GM18870 (cell line): ENCODE results near the gene SEBOX.
A peak's percentile ranks its signal among the peaks of the same experiment; 100 is the strongest.
"Not testable (repeated sequence)": the region's sequence is repeated elsewhere in the genome, so short reads cannot be mapped to it uniquely, and the experiment has no call there.

ENCODE experiments used
- ATAC-seq: cut with Tn5 transposase; IDR thresholded peaks from one replicate; pipeline ENCODE4 v1.9.1; 2021; ENCODE audit warnings: moderate library complexity; ENCODE audit not compliant: unreplicated experiment

The SEBOX gene

DNA sequence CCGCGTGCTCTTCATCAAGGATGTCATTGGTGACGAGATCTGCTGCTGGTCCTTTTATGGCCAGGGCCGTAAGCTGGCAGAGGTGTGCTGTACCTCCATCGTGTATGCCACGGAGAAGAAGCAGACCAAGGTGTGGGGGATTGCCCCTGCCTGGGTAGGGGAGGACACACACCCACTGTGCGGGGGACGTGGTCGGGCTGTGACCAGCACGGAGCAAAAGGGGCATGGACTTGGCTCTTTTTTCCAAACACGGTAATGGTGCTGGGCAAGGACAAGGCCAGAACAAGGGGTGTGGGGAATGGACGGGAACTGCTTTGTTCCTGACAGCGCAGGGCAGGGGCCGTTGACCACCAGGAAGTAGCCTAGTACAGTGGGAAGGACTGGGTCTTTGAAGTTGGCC lies 22.7 kb downstream of the SEBOX start:
- no peak for ATAC-seq

DNA sequence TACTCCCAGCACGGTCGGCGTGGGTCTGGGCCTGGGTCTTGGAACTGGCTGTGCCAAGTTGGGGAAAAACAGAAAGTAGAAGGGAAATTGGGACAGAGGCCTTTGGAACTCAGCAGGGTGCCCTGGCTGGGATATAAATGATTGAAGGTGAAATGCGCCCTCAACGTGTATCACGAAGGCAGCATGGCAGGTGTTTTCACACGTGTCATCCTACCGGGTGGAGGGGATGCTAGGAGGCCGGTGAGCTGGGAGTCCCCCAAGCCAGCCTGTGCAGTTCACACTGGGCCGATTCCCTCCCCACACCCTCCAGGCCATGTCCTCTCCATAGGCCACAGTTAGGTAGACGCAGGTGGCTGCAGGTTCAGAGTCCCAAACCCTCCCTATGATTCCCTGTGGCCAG lies 23.5 kb downstream of the SEBOX start:
- no peak for ATAC-seq

DNA sequence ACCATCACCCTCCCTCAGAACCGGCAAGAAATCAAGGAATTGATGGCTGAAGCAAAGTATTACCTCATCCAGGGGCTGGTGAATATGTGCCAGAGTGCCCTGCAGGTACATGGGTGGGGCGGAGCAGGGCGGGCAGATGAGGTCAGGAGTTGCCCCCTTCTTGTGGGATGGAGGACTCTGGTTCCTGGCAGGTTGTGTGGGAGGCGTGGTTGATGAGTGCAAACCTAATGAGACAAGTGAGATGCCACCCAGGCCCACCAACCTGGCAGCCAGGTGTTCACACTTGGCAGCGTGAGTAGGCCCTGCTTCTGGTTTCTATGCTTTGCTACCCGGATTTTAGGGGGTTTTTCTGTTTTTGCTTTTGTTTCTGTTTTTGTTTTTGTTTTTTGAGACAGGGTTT lies 24.6 kb downstream of the SEBOX start:
- no peak for ATAC-seq

DNA sequence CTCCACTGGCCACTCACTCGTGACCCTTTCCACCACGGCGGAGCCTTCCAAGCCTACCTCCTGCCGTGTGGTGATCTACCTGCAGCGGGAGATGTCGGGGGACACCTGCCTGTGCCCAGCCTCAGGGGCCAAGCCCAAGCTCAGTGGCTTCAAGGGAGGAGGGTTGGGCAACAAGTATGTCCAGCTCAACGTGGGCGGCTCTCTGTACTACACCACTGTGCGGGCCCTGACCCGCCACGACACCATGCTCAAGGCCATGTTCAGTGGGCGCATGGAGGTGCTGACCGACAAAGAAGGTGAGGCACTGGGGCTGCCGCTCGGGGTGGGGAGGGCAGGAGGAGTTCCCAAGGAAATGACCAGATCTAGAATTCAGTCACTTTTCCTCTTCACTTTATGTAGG lies 25.6 kb downstream of the SEBOX start:
- no peak for ATAC-seq

DNA sequence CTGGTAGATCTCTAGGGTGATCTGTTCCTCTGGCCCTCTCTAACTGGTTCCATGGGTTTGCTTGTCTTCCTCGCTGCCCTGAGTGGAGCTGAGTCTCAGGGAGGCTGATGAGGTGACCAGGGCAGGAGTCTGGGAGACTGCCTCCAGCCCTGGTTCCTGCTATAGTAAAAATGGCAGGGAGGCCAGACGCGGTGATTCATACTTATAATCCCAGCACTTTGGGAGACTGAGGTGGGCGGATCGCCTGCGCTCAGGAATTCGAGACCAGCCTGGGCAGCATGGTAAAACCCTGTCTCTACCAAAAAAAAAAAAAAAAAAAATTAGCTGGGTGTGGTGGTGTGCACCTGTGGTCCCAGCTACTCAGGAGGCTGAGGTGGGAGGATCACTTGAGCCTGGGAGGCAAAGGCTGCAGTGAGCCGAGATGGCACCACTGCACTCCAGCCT lies 26.2 kb downstream of the SEBOX start:
- not testable (repeated sequence) for ATAC-seq

DNA sequence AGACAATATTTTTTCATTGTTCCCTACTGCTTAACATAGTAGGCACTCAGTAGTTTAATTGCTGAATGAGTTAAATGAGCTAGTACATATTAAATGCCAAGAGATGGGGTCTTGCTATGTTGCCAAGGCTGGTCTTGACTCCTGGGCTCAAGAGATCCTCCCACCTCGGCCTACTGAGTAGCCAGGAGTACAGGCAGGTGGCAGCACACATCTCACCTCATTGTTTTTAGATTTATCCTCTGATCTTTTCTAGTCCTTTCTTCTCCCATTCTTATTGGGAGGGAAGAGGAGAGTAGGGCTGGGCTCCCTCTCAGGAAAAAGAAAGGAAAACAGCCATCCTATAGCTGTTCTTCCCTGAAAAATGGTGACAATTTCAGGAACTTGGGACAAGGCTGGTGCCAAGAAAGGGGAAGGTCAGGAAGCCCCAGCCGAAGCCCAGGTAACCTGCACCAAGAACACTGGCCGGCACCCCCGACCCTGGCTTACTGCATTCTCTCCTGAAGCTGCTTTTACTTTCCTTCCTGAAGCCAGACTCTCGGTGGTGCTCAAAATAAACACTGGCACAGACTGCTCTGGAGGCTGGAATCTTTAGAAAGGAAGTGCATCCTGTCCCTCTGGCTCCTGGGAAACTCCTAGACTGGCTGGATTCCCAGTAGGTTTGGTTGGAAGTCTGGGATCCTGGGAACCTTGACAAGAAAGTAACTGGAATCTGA lies 26.8 kb downstream of the SEBOX start:
- no peak for ATAC-seq

DNA sequence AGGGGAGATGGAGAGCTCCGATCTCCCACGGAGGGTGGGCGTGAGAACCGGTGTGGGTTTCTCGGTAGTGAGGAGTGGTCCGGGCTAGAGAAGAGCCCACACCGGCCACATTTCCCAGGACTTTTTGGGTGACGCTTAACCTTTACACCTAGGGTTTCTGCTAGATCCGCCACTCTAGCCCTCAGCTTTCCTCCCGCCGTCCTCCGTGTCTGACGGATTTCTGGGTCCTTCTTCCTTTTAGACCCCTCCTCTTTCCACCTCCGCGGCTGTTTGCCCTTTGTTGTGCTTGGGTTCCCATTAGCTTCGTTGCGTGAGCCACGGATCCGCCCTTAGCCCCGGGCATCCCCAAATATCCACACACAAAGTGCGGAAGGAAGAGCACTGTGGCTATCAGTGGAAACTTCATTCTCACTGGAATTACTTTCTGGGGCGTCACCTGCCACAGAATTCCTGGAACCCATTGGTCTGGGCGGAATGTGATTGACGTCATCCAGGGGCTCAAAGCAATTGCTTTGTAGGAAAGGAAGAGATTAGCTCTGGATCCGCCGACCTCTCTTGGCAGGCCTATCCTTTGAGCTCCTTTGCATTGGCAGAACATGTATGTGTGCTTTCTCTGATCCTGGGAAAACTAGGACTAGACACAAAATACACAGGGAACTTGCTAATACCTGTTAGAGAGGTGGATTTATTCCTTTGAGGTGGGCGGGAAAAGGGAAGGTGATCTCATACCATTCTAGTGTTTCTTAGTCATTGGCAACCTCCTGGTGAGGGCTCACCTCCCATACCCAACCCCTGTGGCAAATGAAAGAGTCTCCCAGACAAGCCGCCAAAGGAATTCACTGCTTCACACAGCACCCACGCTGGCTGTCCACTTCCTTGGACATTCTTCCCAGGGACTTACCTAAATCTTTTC lies 28.8 kb downstream of the SEBOX start:
- ATAC-seq = no peak

DNA sequence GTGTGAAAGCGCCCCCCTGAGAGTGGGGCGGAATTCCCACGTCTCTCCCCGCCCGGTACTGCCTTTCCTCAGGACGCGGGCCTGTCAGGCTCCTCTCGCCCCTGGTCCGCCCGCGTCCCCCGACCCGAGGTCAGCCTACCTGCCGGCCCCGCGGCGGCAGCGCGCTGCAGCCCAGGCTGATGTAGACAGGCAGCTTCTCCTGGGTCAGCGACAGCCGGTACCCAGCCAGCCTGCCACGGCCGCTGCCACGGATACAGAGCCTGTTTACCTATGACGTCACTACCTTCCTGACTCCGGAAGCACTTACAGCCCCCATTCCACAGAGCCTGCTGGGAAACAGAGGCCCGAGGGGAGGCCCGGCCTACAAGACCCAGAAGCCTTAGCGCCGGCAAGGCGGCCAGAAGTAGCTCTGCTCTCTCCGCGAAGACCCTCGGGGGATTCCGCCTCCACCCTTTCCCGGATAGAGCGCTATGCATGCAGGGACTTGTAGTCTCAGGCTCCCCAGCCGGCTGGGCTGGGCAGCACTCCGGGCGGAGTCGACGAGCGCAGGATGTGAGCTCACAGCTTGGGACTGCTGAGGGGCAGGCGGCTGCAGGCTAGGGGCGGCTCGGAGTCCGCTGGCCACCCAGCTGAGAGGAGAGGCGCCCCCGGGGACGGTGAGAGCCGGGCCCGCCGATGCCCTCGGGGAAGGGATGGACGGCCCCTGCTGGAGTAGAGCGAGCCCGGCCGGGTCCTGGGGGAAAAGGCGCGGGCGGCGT lies 29.6 kb downstream of the SEBOX start, which contains the start of the genes IFT20 and TNFAIP1:
IFT20 (minus strand) TSS at position 272 of the 758 bp plus-strand sequence. CDS start 3,487 bp downstream, outside the sequence.
TNFAIP1 (plus strand) TSS at position 561 of the 758 bp plus-strand sequence. CDS start 3,761 bp downstream, outside the sequence.
- peak; percentile 93 for ATAC-seq

DNA sequence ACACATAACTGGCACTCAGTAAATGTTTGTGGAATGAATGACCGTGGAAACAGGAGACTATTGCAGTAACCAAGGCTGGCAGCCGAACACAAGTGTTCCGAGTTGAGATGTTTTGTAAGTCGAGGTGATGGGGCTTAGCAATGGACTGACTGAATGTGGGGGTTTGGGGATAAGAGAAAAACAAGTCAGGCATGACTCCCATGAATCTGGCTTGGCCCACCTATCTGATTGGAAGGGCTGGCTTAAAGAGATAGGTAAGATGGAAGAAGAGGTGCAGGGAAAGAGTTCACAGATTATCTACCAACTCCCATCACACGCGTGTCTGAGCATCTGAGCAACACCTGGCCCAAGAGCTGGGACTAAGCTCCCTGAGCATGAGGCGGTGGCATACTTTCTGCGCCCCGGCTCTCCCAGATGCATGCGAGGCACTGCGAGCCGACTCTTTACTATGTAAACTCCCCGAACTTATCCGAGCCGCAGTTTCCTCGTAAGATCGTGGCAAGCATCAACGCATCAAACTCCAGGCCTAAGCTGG lies 30.3 kb downstream of the SEBOX start:
- no peak for ATAC-seq

DNA sequence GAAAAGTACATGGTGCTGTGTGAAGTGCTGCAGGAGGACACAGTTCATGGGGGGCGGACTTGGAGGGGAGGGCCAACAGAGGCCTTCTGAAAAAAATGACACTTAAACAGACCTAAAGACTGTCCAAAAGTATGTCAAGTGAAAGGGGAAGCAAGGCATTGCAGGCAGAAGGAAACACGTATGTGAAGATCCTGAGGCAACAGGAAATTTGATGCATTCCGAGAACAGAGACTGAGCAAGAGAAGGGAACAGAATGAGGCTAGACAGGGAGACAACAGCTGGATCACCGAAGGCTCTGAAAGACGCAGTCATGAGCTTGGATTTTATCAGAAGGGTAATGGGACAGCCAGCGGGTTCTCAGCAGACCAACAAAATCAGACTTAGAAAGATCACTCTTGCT lies 30.8 kb downstream of the SEBOX start:
- no peak for ATAC-seq

DNA sequence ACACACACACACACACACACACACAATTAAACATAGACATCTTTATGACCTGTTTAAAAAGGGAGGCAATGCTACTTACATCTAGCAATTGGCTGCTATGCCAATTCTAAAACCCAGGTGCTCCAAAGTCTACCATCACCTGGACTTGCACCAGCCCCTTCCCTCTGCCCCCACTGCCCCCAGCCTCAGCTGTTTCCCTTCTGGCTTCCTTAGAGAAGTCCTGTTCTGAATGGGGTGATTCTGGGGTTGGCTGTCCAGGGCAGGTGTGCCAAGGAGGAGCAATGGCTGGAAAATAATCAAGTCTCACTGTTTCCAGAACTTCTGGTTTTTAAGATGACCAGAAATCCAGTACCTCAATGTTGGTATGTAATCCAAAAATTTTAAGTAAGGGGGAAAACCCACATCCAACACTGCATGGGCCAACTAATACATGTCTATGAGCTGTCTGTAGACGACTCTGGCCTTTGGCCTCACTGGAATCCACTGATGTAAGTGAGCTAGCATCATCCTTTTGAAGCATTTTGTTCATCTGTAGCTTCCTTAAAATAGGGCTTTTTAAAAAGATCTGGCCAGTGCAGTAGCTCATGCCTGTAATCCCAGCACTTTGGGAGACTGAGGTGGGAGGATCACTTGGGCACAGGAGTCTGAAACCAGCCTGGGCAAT lies 31.8 kb downstream of the SEBOX start:
- ATAC-seq = no peak

DNA sequence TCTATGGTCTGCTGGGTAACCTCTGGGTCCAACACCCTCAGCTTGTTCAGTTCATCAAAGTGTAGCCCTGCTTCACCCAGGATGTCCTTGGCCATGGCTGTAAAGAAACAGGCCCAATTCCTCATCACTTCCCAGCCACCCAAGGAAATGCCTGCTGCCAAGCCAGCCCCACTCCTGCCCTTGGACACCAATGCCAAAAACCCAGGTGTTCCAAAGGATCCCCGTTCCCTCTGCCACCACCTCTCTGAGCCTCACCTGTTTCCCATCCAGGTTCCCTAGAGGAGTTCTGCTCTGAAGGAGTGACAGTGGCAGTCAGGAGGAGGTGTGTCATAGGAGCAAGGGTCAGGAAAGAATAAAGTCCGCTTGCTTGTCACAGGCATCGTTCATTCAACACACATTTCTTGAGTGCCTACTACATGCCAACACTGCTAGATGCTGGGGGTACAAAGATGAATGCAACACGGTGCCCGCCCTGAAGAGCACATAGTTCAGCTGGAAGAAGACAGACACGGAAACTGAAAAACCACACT lies 33.0 kb downstream of the SEBOX start:
- no peak for ATAC-seq

DNA sequence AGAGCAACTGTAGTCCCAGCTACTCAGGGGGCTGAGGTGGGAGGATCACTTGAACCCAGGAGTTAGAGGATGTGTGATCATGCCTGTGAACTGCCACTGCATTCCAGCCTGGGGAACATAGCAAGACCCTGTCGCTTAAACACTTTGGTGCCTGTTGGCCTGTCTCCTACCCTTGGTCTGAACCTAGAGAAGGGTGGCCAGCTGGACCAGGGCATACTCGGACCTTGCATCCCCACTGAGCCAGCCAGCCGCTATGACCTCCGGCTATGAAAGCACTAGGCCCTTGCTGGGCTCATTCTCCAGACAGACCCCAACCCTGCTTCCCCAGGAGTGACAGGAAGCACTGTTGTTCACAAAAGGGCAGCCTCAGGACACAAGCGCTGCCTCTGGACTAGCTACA lies 34.3 kb downstream of the SEBOX start:
- ATAC-seq = no peak

DNA sequence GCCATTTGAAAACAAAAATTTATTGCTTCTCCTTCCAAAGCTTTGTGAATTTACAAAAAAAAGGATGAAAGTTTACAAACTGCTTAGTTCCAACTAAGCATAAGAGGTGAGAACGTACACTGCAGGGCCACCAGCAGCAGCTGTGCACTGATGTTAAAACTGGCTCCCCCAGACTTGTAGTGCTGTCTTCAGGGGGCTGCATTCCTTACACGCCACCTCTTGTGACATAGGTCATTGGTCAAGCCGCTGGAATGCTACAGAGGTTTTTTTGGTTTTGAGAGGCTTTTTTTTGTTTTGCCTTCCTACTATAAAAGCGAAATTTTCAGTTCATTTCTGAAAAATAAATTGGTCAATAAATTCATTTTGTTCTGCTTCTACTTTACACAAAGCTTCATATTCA lies 36.7 kb downstream of the SEBOX start:
- ATAC-seq = no peak

DNA sequence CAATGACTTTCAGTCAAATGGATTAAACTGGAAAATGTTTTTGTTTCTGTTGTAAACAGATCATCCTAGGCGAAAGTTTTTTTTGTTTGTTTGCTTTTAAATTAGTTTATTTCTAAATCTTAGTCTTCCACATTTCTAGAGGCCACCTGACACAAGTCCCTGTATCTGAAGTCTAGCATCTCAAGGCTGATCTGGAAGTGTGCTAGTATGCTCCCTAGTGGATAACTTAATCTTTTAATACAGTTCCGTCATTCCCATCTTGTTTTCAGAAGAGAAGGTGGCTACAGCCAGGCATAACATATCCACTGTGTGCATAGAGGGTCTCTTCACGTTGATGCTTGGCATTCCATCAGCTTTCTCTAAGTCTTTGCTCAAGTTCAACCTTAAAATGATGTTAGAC lies 37.3 kb downstream of the SEBOX start:
- no peak for ATAC-seq

DNA sequence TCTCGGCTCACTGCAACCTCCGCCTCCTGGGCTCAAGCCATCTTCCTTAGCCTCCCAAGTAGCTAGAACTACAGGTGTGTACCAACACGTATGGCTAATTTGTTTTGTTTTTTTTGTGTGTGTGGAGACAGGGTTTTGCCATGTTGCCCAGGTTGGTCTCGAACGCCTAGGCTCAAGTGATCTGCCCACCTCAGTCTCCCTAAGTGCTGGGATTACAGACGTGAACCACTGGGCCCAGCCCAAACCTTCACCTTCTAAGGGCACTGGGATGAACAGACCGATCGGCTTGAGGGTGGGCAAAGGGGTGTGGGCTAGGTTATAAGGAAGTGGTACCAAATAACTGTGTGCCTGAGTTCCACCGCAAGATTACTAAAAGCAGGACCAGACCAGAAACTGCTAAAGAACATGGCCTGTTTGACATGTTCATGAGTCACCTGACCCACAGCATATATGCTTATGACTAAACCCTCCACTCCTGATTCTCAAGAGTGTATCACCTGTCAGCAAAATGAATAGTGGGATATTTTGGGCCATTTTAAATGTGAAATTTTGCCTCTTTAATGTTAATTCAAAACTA lies 37.9 kb downstream of the SEBOX start:
- peak; percentile 45 for ATAC-seq

DNA sequence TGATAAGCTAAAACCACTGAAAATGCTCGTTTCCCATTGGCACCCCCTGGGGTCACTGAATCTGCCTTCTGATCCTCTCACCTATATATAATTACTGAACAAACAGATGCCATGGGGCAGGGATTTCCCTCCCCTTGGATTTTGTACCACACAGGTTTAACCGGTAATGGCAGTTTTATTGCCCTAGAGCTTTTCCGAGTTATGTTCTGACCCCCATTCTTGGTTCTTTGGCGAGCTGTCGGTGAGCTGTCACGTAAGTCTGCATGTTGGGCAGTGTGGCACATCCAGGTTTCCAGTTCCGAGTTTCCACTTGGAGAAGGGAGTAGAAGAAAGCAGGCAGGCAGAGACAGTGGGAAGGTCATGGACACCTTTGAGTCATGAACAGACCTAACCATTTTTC lies 38.9 kb downstream of the SEBOX start:
- ATAC-seq = no peak

DNA sequence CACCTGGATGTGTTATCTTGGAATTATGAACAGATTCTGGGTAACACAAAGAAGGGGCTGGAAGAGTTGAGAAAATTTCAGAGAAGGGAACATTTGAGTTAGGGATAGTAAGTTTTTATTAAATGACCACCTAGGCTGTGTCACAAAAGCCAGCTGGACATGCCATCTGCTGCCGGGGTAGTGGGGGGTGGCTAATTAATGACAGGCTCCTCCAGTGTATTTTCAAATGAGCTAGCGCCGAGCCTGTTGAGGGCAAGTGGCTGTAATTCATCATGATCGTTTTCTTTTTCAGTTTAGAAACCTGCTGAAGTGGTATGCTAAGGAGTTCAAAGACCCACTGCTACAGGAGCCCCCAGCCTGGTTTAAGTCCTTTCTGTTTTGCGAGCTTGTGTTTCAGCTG lies 39.8 kb downstream of the SEBOX start:
- no peak for ATAC-seq

DNA sequence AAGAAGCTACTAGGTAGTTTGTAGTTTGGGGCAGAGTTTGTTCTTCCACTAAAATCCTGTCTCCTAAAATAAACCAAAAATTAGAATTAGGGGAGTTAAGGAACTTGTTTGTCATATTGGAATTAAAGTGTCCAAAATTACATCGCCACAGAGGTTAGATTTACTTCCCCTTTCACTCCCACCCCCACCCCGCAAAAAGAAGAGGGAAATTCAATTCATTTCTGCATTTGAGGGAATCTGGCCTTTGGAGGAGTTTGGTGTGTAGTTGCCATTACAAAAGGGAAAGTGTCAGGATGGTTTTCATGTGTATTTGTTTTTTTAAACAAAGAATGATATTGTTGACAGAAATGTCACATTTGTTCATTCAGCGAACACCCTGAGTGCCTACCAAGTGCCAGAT lies 40.2 kb downstream of the SEBOX start:
- ATAC-seq = no peak

DNA sequence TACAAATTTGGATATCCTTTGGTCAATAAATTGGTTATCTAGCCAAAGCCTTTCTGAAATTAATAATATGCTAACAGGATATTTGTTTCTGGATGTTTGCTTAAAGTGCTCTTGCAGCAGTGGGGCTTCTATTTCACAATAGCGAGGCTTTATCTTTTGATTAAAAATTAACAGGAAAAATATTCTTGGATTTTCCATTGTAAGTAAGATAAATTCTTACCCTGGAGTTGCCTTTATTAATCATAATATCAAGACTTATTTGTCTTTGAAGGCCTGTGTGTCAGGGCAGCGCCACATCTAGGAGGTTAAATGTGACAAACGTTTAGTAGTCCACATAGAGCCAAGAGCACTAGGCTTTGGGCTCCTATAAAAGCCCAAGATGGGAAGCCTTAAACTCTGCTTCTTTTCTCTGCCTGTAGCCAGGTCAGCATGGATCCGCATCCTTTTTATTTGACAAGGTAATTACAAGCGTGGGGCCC lies 40.7 kb downstream of the SEBOX start:
- no peak for ATAC-seq
